Liver (tissue), 9 donors: ENCODE results near the gene ADH4. TPM values are rescaled to one million over a fixed set of nuclear protein-coding genes. Genes with fewer than 3 reads are reported as not detected.
A peak's percentile ranks its signal among the peaks of the same experiment; 100 is the strongest.

Experiments
- DNase-seq: peaks from one replicate; pipeline ENCODE4 v3.0.0-alpha.2; 2017; ENCODE audit warnings: low spot score
- H3K27ac ChIP-seq, 2 donors: one replicate each; pipeline ENCODE4 v1.7.0; 2013; ENCODE audit warnings: inconsistent platforms in 2 of 2, low read length in 2 of 2, control low read depth in 1 of 2, low read depth in 1 of 2, mild to moderate bottlenecking in 1 of 2
- H3K27me3 ChIP-seq, 4 donors: one replicate each; pipeline versions ENCODE4 v1.6.1 to v1.7.0; 2013; ENCODE audit warnings: low read length in 3 of 4, inconsistent platforms in 1 of 4, mild to moderate bottlenecking in 1 of 4, moderate library complexity in 1 of 4; ENCODE audit not compliant: control insufficient read depth in 4 of 4, insufficient read depth in 4 of 4
- H3K36me3 ChIP-seq, 4 donors: one replicate each; pipeline versions ENCODE4 v1.6.1 to v1.7.0; 2013; ENCODE audit warnings: low read length in 3 of 4, mild to moderate bottlenecking in 3 of 4, low read depth in 1 of 4, moderate library complexity in 1 of 4; ENCODE audit not compliant: control insufficient read depth in 4 of 4, insufficient read depth in 3 of 4
- H3K4me1 ChIP-seq, 4 donors: one replicate each; pipeline versions ENCODE4 v1.6.1 to v1.7.0; 2013; ENCODE audit warnings: low read length in 3 of 4, mild to moderate bottlenecking in 3 of 4, moderate library complexity in 1 of 4; ENCODE audit not compliant: control insufficient read depth in 4 of 4, insufficient read depth in 4 of 4
- H3K4me3 ChIP-seq, 3 donors: one replicate each; pipeline versions ENCODE4 v1.6.1 to v1.7.0; 2013; ENCODE audit warnings: low read length in 3 of 3, control low read depth in 1 of 3, low read depth in 1 of 3, mild to moderate bottlenecking in 1 of 3
- H3K9ac ChIP-seq, 2 donors: one replicate each; pipeline ENCODE4 v1.7.0; 2013; ENCODE audit warnings: low read length in 2 of 2, mild to moderate bottlenecking in 2 of 2, moderate library complexity in 2 of 2, control low read depth in 1 of 2, low read depth in 1 of 2
- H3K9me3 ChIP-seq, 4 donors: one replicate each; pipeline versions ENCODE4 v1.6.1 to v1.7.0; 2013; ENCODE audit warnings: low read length in 3 of 4; ENCODE audit not compliant: control insufficient read depth in 4 of 4
- ATF3 ChIP-seq: IDR thresholded peaks from 2 replicates; pipeline ENCODE4 v1.6.1; 2016; ENCODE audit warnings: antibody characterized with exemption
- CTCF ChIP-seq: fragments of 150-350 bp; IDR thresholded peaks from 2 replicates; pipeline ENCODE4 v1.5.1; 2017; ENCODE audit warnings: improper control_type of control experiment, low read depth, low read length; ENCODE audit not compliant: missing input control
- EGR1 ChIP-seq, 2 donors: IDR thresholded peaks; 2 replicates each; pipeline ENCODE4 v1.6.1; 2016 to 2018; ENCODE audit warnings: antibody characterized with exemption in 2 of 2, low read depth in 2 of 2
- FOXA1 ChIP-seq: IDR thresholded peaks from 2 replicates; pipeline ENCODE4 v1.6.1; 2016; ENCODE audit warnings: antibody characterized with exemption
- FOXA2 ChIP-seq: IDR thresholded peaks from 2 replicates; pipeline ENCODE4 v1.6.1; 2016; ENCODE audit warnings: antibody characterized with exemption
- GABPA ChIP-seq, 2 donors: IDR thresholded peaks in 1 of 2; conservative IDR thresholded peaks in 1 of 2; 2 replicates each; pipeline ENCODE4 v1.6.1; 2016; ENCODE audit warnings: antibody characterized with exemption in 2 of 2, mild to moderate bottlenecking in 1 of 2, moderate library complexity in 1 of 2
- HNF4A ChIP-seq, 2 donors: conservative IDR thresholded peaks; 2 replicates each; pipeline ENCODE4 v1.6.1; 2016; ENCODE audit warnings: antibody characterized with exemption in 2 of 2, mild to moderate bottlenecking in 2 of 2
- HNF4G ChIP-seq: IDR thresholded peaks from 2 replicates; pipeline ENCODE4 v1.6.1; 2016; ENCODE audit warnings: antibody characterized with exemption
- JUND ChIP-seq, 2 donors: IDR thresholded peaks; 2 replicates each; pipeline ENCODE4 v1.6.1; 2016; ENCODE audit warnings: antibody characterized with exemption in 2 of 2
- MAX ChIP-seq: IDR thresholded peaks from 2 replicates; pipeline ENCODE4 v1.6.1; 2016; ENCODE audit warnings: antibody characterized with exemption
- NR2F2 ChIP-seq: IDR thresholded peaks from 2 replicates; pipeline ENCODE4 v1.6.1; 2016; ENCODE audit warnings: antibody characterized with exemption
- RAD21 ChIP-seq, 2 donors: IDR thresholded peaks; 2 replicates each; pipeline ENCODE4 v1.6.1; 2016; ENCODE audit warnings: antibody characterized with exemption in 2 of 2, mild to moderate bottlenecking in 2 of 2
- REST ChIP-seq: IDR thresholded peaks from 2 replicates; pipeline ENCODE4 v1.6.1; 2016; ENCODE audit warnings: antibody characterized with exemption, mild to moderate bottlenecking
- RXRA ChIP-seq, 2 donors: IDR thresholded peaks; 2 replicates each; pipeline ENCODE4 v1.6.1; 2017 to 2018; ENCODE audit warnings: antibody characterized with exemption in 2 of 2, mild to moderate bottlenecking in 1 of 2
- SP1 ChIP-seq: IDR thresholded peaks from 2 replicates; pipeline ENCODE4 v1.6.1; 2018; ENCODE audit warnings: antibody characterized with exemption, mild to moderate bottlenecking
- TAF1 ChIP-seq: conservative IDR thresholded peaks from 2 replicates; pipeline ENCODE4 v1.6.1; 2016; ENCODE audit warnings: antibody characterized with exemption, mild to moderate bottlenecking
- YY1 ChIP-seq: IDR thresholded peaks from 2 replicates; pipeline ENCODE4 v1.6.1; 2016; ENCODE audit warnings: antibody characterized with exemption, mild to moderate bottlenecking
- WGBS: extraction: QIAGEN DNeasy Blood & Tissue Kit; methylation state at CpG from one replicate; pipeline ENCODE4 v1.1.7; 2013; 5-methylcytosine and 5-hydroxymethylcytosine counted together
- polyA plus RNA-seq, 2 donors: library from polyadenylated mRNA; stranded (reverse) in 1 of 2; unstranded in 1 of 2; fragments of 200-250 nt in 1 of 2; fragments of >200 nt in 1 of 2; fragmentation: Nextera tagmentation in 1 of 2; extraction: Ambion mirVana in 1 of 2; gene quantifications; one replicate each; pipeline versions ENCODE4 v1.2.1 to v1.2.3, GENCODE V29; 2013 to 2015
- total RNA-seq, 2 donors: library from RNA; depleted of rRNA; stranded (reverse); fragments of >200 nt; gene quantifications; one replicate each; pipeline ENCODE4 v1.2.3, GENCODE V29; 2014
- donor health status: healthy.
- donor health status: healthy.
- donor health status: healthy.
- donor health status: healthy.
- donor health status: healthy.

ADH4 gene
- total and polyA plus RNA-seq, 4 donors, result 31.1 to 363 (median 146) TPM

- Histone ChIP-seq H3K9me3 (no peaks in the 10 kb centered on the region), H3K36me3 (no peaks in the 10 kb centered on the region), H3K27me3 (no peaks in the 10 kb centered on the region), H3K27ac (no peak overlapping the region), H3K9ac (no peak overlapping the region), H3K4me1 (peaks cover 3 to 12% (median 9%) of the 10 kb centered on the region in 4 donors), H3K4me3 (no peak overlapping the region)
- TF ChIP-seq FOXA2 (no peak), NR2F2 (no peak), YY1 (no peak), SP1 (no peak), HNF4G (no peak), JUND (IDR thresholded peaks at IDR 0.05) (no peak), CTCF (no peak), REST (no peak), RXRA (IDR thresholded peaks at IDR 0.05) (no peak), EGR1 (IDR thresholded peaks at IDR 0.05; ENCODE audit: low read depth in 2 of 2) (no peak), GABPA (IDR thresholded peaks at IDR 0.05 in 1 of 2, conservative IDR thresholded peaks at IDR 0.05 in 1 of 2) (no peak), MAX (no peak), FOXA1 (no peak), TAF1 (no peak), ATF3 (no peak)
- WGBS, result 88% methylated on average over 2 of the region's 2 CpGs
- no peak for DNase-seq
Observed at GRCh38 chr4:99090481-99091215, 53.4 kb downstream of the ADH4 start.

GRCh38 chr4:99088481-99089365 lies 55.4 kb downstream of the ADH4 start, which contains the start of gene ADH5:
TSS of gene ADH5 (minus strand) at chr4:99088788. CDS start at chr4:99088700, 88 bp downstream.
- peak within 1 kb of the TSS; percentile 75 to 97 (median 94) for H3K4me3 ChIP-seq
- peaks cover 4 to 17% (median 13%) of the 10 kb centered on the region in 4 donors for H3K4me1 ChIP-seq
- H3K27ac ChIP-seq, result peak within 1 kb of the TSS; percentile 90 to 94
- TF ChIP-seq SP1 (peak; percentile 44), FOXA2 (no peak), TAF1 (peak; percentile 38), GABPA (IDR thresholded peaks at IDR 0.05 in 1 of 2, conservative IDR thresholded peaks at IDR 0.05 in 1 of 2) (peak; percentile 52 to 74), HNF4A (conservative IDR thresholded peaks at IDR 0.05) (no peak), EGR1 (IDR thresholded peaks at IDR 0.05; ENCODE audit: low read depth in 2 of 2) (no peak), RAD21 (IDR thresholded peaks at IDR 0.05) (peak in 1 of 2 donors; percentile 21), REST (peak; percentile 16), CTCF (no peak), NR2F2 (no peak), YY1 (peak; percentile 85)

More at GRCh38 chr4:99088481-99089365, 55.4 kb downstream of the ADH4 start, which contains the start of gene ADH5:
- Histone ChIP-seq H3K9ac (peak within 1 kb of the TSS; percentile 34 to 98), H3K36me3 (peaks cover 9 to 14% (median 11%) of the 10 kb centered on the region in 4 donors), H3K27me3 (no peaks in the 10 kb centered on the region), H3K9me3 (no peaks in the 10 kb centered on the region)
- DNase-seq, result peak; percentile 88
- under 1% methylated on average over 53 of the region's 53 CpGs for WGBS
